ENCODE results near the gene ZNF646.

The ZNF646 gene

GRCh38 chr16:31112711-31113110 lies 38.5 kb downstream of the ZNF646 start:
- TF ChIP-seq, protein P1, sequence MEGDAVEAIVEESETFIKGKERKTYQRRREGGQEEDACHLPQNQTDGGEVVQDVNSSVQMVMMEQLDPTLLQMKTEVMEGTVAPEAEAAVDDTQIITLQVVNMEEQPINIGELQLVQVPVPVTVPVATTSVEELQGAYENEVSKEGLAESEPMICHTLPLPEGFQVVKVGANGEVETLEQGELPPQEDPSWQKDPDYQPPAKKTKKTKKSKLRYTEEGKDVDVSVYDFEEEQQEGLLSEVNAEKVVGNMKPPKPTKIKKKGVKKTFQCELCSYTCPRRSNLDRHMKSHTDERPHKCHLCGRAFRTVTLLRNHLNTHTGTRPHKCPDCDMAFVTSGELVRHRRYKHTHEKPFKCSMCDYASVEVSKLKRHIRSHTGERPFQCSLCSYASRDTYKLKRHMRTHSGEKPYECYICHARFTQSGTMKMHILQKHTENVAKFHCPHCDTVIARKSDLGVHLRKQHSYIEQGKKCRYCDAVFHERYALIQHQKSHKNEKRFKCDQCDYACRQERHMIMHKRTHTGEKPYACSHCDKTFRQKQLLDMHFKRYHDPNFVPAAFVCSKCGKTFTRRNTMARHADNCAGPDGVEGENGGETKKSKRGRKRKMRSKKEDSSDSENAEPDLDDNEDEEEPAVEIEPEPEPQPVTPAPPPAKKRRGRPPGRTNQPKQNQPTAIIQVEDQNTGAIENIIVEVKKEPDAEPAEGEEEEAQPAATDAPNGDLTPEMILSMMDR (IDR thresholded peaks at IDR 0.05; ENCODE audit: borderline replicate concordance, control extremely low read depth, extremely low read depth, insufficient read depth, missing control alignments), result no peak
- DNase-seq (ENCODE audit: low spot score), result no peak
- in situ Hi-C loops (cut with MboI; ENCODE audit: low sequenced_read_pairs, unreplicated experiment), result no loop called here

DNA sequence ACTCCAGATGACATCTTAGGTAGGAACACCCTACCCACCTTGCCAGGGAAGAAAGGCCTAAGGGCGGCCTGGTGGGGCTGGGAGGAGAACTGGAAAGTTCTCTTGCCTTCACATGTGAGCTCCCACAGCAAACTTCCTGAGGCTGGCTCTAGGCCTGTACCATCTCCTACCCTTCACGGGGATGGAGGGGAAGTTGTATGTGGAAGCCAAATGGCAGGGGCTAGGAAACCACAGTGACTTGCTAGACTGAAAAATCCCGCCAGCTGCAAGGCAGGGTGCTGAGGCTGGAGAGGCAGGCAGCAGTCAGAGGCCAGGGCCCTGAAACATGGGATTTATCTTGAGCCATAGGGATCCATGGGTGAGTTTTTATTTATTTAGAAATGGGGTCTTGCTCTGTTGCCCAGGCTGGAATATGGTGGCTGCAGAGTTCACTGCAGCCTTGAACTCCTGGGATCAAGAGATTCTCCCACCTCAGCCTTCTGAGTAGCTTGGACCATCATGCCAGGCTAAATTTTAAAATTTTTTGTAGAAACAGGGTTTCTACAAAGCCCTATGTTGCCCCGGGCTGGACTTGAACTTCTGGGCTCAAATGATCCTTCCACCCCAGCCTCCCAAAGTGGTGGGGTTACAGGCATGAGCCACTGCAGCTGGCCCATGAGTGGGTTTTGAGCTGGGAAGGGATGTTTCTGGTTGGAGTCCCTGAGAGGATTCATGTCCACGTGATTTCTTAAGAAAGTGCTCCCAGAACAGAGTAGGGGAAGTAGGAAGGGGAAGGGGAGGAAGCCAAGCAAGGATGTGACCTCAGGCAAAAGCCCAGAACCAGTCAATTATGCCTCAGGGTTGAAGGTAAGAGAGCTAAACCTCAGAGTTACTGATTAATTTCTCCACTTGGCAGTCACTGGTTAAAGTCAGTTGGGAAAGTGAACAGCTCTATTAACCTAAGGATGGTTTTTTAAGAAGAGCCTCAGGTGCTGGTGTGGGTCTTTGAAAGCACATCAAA lies 39.2 kb downstream of the ZNF646 start:
- in situ Hi-C loops (cut with MboI; ENCODE audit: low sequenced_read_pairs, unreplicated experiment), result no loop called here
- TF ChIP-seq, protein P1 (IDR thresholded peaks at IDR 0.05; ENCODE audit: borderline replicate concordance, control extremely low read depth, extremely low read depth, insufficient read depth, missing control alignments), result no peak
- no peak for DNase-seq (ENCODE audit: low spot score)

GRCh38 chr16:31114468-31114867 lies 40.2 kb downstream of the ZNF646 start:
- in situ Hi-C loops (cut with MboI; ENCODE audit: low sequenced_read_pairs, unreplicated experiment), result no loop called here
- no peak for DNase-seq (ENCODE audit: low spot score)
- TF ChIP-seq, protein P1 (IDR thresholded peaks at IDR 0.05; ENCODE audit: borderline replicate concordance, control extremely low read depth, extremely low read depth, insufficient read depth, missing control alignments), result no peak

DNA sequence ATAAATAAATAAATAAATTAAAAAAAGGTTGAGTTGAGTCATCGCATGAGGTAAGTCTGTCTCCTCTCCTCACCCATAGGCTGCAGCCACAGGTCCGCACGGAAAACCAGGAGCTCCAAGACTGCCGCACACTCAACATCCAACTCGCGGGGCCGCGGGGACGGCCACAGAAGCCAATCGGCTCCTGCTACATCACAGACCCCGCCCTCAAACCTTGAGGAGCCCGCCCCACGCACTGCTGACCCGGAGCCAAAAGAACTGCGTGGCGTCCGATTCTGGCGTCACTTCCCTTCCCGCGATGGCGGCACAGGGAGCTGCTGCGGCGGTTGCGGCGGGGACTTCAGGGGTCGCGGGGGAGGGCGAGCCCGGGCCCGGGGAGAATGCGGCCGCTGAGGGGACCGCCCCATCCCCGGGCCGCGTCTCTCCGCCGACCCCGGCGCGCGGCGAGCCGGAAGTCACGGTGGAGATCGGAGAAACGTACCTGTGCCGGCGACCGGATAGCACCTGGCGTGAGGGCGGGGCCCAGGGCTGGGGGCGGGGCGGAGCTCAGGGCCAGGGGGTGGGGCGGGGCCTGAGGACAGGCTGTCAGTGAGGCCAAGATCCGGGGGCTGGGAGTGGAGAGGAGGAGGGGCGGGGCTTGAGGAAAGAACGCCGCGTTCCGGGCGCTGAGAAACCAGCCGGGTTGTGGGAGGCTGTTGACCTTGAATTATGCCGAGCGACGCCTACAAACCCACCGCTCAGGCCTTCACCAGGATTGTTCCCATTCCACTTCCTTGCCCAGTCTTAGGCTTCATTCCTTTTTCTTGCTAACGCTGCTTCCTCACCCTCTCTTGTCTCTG lies 43.4 kb downstream of the ZNF646 start, which contains the start of gene KAT8:
Gene KAT8, plus strand, starts transcription at position 281 of the 839 bp plus-strand sequence. Its CDS starts 18 bp downstream, at position 299.
- in situ Hi-C loops (cut with MboI; ENCODE audit: low sequenced_read_pairs, unreplicated experiment), result no loop called here
- TF ChIP-seq, protein P1 (IDR thresholded peaks at IDR 0.05; ENCODE audit: borderline replicate concordance, control extremely low read depth, extremely low read depth, insufficient read depth, missing control alignments), result no peak
- DNase-seq (ENCODE audit: low spot score), result peak; percentile 99

- no peak for DNase-seq (ENCODE audit: low spot score)
- TF ChIP-seq, protein P1 (IDR thresholded peaks at IDR 0.05; ENCODE audit: borderline replicate concordance, control extremely low read depth, extremely low read depth, insufficient read depth, missing control alignments), result no peak
- in situ Hi-C loops (cut with MboI; ENCODE audit: low sequenced_read_pairs, unreplicated experiment), result no loop called here
Observed at GRCh38 chr16:31118223-31119155, 44.3 kb downstream of the ZNF646 start.
